OCI-LY7 (cell line): Measurements from ENCODE around the gene SYTL3. TPM values are rescaled to one million over a fixed set of nuclear protein-coding genes. Genes with fewer than 3 reads are reported as not detected.

Experiments
- BruUV-seq: library from RNA; stranded (reverse); fragments of 400-500 nt; replicated peaks from 2 replicates; lab custom pipeline; 2021; lab: Mats Ljungman, UMichigan
- CTCF ChIA-PET: fragments of 300-600 bp; sonication (Branson Sonifier 250); formaldehyde crosslinking; loops from one replicate; lab custom pipeline; 2022; ENCODE audit warnings: antibody characterized with exemption; ENCODE audit not compliant: unreplicated experiment; lab: Charles Lee
- POLR2A ChIA-PET: fragments of 300-600 bp; sonication (Branson Sonifier 250); formaldehyde crosslinking; loops from one replicate; lab custom pipeline; 2022; ENCODE audit warnings: antibody characterized with exemption; lab: Charles Lee
- DNase-seq: peaks from one replicate; pipeline ENCODE4 v3.0.0-alpha.2; 2015; ENCODE audit warnings: low spot score
- H2AFZ ChIP-seq: fragments of 200-600 bp; sonication (generic), shearing (Covaris generic); 2 replicates; pipeline ENCODE4 v1.6.1; 2014; ENCODE audit warnings: mild to moderate bottlenecking, antibody characterized with exemption, low read length, moderate library complexity
- H3K27ac ChIP-seq: fragments of 200-600 bp; sonication (generic); 2 replicates; pipeline ENCODE4 v1.5.1; 2014; ENCODE audit warnings: mixed run types, low read depth, mild to moderate bottlenecking, moderate library complexity, low read length, inconsistent platforms; ENCODE audit not compliant: poor library complexity, severe bottlenecking
- H3K36me3 ChIP-seq: fragments of 200-600 bp; sonication (generic); 2 replicates; pipeline ENCODE4 v1.6.1; 2014; ENCODE audit warnings: mild to moderate bottlenecking, antibody characterized with exemption, low read length, moderate library complexity, mixed read lengths; ENCODE audit not compliant: insufficient read depth
- H3K4me1 ChIP-seq: fragments of 200-600 bp; sonication (generic); 2 replicates; pipeline ENCODE4 v1.5.1; 2014; ENCODE audit warnings: mild to moderate bottlenecking, low read length; ENCODE audit not compliant: insufficient read depth, poor library complexity, severe bottlenecking
- H3K4me2 ChIP-seq: fragments of 200-600 bp; sonication (generic); 2 replicates; pipeline ENCODE4 v1.6.1; 2014; ENCODE audit warnings: mild to moderate bottlenecking, low read length
- H3K4me3 ChIP-seq: fragments of 200-600 bp; sonication (generic); 2 replicates; pipeline ENCODE4 v1.5.1; 2014; ENCODE audit warnings: mild to moderate bottlenecking, low read depth, low read length; ENCODE audit not compliant: poor library complexity, severe bottlenecking
- H3K79me2 ChIP-seq: fragments of 200-600 bp; sonication (generic); 2 replicates; pipeline ENCODE4 v1.6.1; 2016; ENCODE audit warnings: low read depth, mild to moderate bottlenecking, low read length, moderate library complexity, mixed read lengths; ENCODE audit not compliant: insufficient read depth
- H3K9me2 ChIP-seq: fragments of 200-600 bp; sonication (generic); 2 replicates; pipeline ENCODE4 v1.6.1; 2016; ENCODE audit warnings: mild to moderate bottlenecking, low read length, mixed read lengths; ENCODE audit not compliant: insufficient read depth
- H3K9me3 ChIP-seq: fragments of 200-600 bp; sonication (generic); 2 replicates; pipeline ENCODE4 v1.6.1; 2014; ENCODE audit warnings: mild to moderate bottlenecking, mixed run types, low read length, mixed read lengths
- H4K20me1 ChIP-seq: fragments of 200-600 bp; sonication (generic); 2 replicates; pipeline ENCODE4 v1.6.1; 2014; ENCODE audit warnings: mild to moderate bottlenecking, antibody characterized with exemption, low read length, moderate library complexity, mixed read lengths; ENCODE audit not compliant: insufficient read depth
- EZH2phosphoT487 ChIP-seq: fragments of 200-600 bp; sonication (generic); IDR thresholded peaks from 2 replicates; pipeline ENCODE4 v1.6.1; 2018; ENCODE audit warnings: low read depth, borderline replicate concordance, mild to moderate bottlenecking, mixed run types, antibody characterized with exemption, low read length, moderate library complexity, mixed read lengths
- intact Hi-C: fragments of 100-400 bp; cut with micrococcal nuclease; formaldehyde crosslinking; loops from one replicate; pipeline ENCODE4 v1.10.0; 2022; ENCODE audit not compliant: unreplicated experiment
- total RNA-seq, 2 experiments: library from RNA; depleted of rRNA in 1 of 2; stranded (reverse); fragments of >200 nt in 1 of 2; shearing (Covaris generic) in 1 of 2; gene quantifications; 2 replicates each; pipeline ENCODE4 v1.2.3, GENCODE V29; 2014 to 2022
- TF ChIP-seq, protein P1 (sequence below): fragments of 200-600 bp; sonication (generic); conservative IDR thresholded peaks from 2 replicates; pipeline ENCODE4 v1.5.1; 2014; ENCODE audit warnings: mild to moderate bottlenecking, antibody characterized with exemption, low read length, moderate library complexity, mixed read lengths

Gene SYTL3
- total RNA-seq, 2 experiments from 2014 or later: 0.32 to 0.89 TPM

DNA sequence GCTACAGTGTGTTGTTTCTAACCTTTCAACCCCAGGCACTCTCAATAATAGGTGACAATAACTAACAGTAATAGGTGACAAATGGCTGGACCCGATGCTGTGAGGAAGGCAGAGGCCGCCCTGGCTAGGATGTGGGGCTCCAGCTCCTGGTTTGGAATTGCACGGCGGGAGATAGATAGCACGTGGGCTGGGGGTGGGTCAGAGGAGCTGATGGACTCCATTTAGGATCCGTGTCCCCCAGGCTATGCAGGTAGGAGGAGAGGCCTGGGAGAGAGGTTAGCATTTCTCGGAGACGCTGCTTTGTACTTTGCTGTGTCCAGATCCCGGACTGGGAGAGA is 107.9 kb downstream of the SYTL3 start:
- Histone ChIP-seq H3K9me3 (no peaks in the 10 kb centered on the region), H2AFZ (no peak overlapping the region), H3K79me2 (no peaks in the 10 kb centered on the region), H3K36me3 (no peaks in the 10 kb centered on the region), H3K9me2 (no peaks in the 10 kb centered on the region), H3K4me2 (no peak overlapping the region), H3K27ac (no peak overlapping the region), H3K4me1 (peaks cover 2% of the 10 kb centered on the region), H3K4me3 (no peak overlapping the region), H4K20me1 (no peaks in the 10 kb centered on the region)
- CTCF ChIA-PET: no interaction called here
- POLR2A ChIA-PET: interaction anchor here (0.7 kb wide), 1 partner anchor 38 kb away, joined by 3 read pairs; no protein-coding TSS in a partner anchor
- no TSS peak for BruUV-seq
- TF ChIP-seq, protein P1, sequence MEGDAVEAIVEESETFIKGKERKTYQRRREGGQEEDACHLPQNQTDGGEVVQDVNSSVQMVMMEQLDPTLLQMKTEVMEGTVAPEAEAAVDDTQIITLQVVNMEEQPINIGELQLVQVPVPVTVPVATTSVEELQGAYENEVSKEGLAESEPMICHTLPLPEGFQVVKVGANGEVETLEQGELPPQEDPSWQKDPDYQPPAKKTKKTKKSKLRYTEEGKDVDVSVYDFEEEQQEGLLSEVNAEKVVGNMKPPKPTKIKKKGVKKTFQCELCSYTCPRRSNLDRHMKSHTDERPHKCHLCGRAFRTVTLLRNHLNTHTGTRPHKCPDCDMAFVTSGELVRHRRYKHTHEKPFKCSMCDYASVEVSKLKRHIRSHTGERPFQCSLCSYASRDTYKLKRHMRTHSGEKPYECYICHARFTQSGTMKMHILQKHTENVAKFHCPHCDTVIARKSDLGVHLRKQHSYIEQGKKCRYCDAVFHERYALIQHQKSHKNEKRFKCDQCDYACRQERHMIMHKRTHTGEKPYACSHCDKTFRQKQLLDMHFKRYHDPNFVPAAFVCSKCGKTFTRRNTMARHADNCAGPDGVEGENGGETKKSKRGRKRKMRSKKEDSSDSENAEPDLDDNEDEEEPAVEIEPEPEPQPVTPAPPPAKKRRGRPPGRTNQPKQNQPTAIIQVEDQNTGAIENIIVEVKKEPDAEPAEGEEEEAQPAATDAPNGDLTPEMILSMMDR: no peak
- TF ChIP-seq EZH2phosphoT487: no peak
- DNase-seq: no peak
- intact Hi-C loops: no loop called here

DNA sequence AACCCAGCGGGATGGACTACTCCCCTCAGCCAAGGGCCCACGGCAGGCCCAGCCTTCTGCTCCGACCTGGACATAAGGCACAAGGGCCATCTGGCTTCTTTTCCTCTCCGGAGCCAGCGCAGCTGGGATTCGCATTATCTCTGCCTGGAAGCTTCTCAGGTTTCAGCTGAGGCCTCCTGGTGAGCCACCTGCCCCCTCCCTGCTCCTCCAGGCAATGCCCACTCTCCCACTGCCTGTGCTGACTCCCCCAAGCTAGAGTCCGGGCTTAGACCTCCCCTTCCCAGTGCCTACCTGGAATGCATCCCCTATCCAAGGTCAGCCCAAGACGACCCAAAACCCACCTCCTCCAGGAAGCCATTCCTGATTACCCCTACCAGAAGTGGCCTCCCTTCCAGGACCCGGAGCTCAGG is 108.6 kb downstream of the SYTL3 start:
- CTCF ChIA-PET: no interaction called here
- Histone ChIP-seq H4K20me1 (no peaks in the 10 kb centered on the region), H3K36me3 (no peaks in the 10 kb centered on the region), H2AFZ (no peak overlapping the region), H3K4me2 (no peak overlapping the region), H3K9me2 (no peaks in the 10 kb centered on the region), H3K27ac (no peak overlapping the region), H3K4me3 (no peak overlapping the region), H3K9me3 (no peaks in the 10 kb centered on the region), H3K79me2 (no peaks in the 10 kb centered on the region), H3K4me1 (no peaks in the 10 kb centered on the region)
- POLR2A ChIA-PET: interaction anchor here (0.7 to 0.8 kb wide), 2 partner anchors 16 to 39 kb away, joined by 3 read pairs; no protein-coding TSS in a partner anchor
- DNase-seq: no peak
- intact Hi-C loops: no loop called here
- TF ChIP-seq, protein P1: no peak
- no peak for TF ChIP-seq EZH2phosphoT487
- BruUV-seq: no TSS peak

DNA sequence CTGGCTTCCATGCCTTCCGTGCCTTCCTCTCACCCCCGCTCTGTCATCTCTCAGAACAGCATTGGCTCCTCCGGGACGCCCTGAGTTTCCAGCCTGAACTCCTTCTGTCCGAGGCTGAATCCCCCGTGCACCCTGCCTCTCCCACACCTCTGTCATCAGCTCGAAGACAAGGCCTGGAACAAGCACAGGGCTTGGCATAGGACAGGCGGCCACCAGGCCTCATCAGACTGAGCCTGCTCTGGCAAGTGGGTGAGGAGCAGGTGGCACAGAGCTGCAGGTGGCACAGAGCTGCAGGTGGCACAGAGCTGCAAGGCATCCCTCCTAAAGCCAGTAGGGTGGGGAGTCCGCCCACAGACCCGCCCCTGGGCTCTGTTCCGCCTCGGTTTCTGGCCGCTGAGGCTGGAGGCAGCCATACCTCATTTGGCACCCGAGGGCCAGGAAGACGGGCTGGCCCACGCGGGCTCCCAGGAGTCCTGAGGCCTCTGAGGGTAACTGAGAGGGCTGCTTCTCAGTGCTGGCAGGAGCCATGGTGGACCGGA is 109.2 kb downstream of the SYTL3 start:
- H3K4me2 ChIP-seq: no peak overlapping the region
- H4K20me1 ChIP-seq: no peaks in the 10 kb centered on the region
- intact Hi-C loops: no loop called here
- H3K79me2 ChIP-seq: no peaks in the 10 kb centered on the region
- TF ChIP-seq, protein P1: no peak
- TF ChIP-seq EZH2phosphoT487: no peak
- H3K9me3 ChIP-seq: no peaks in the 10 kb centered on the region
- H3K27ac ChIP-seq: no peak overlapping the region
- CTCF ChIA-PET: no interaction called here
- H3K9me2 ChIP-seq: no peaks in the 10 kb centered on the region
- no peak overlapping the region for H2AFZ ChIP-seq
- H3K36me3 ChIP-seq: peaks cover 1% of the 10 kb centered on the region; the same call in 1 of the 2 replicates
- POLR2A ChIA-PET: interaction anchor here (0.8 kb wide), 1 partner anchor 15 kb away, joined by 3 read pairs; no protein-coding TSS in a partner anchor
- H3K4me1 ChIP-seq: no peaks in the 10 kb centered on the region
- no TSS peak for BruUV-seq
- H3K4me3 ChIP-seq: no peak overlapping the region
- DNase-seq: no peak
